Brain microvascular endothelial cell (primary cell): Measurements from ENCODE around the gene SLC24A3.

ENCODE experiments used
- DNase-seq: peaks from one replicate; pipeline ENCODE4 v3.0.0-alpha.2; 2020
- H3K27ac ChIP-seq: fragments of 250-450 bp; sonication (Bioruptor Pico); 2 replicates; pipeline ENCODE4 v1.5.1; 2020; ENCODE audit warnings: mild to moderate bottlenecking, moderate library complexity
- H3K27me3 ChIP-seq: fragments of 250-450 bp; sonication (Bioruptor Pico); replicated peaks from 2 replicates; pipeline ENCODE4 v1.5.1; 2020; ENCODE audit warnings: mild to moderate bottlenecking
- H3K36me3 ChIP-seq: fragments of 250-450 bp; sonication (Bioruptor Pico); replicated peaks from 2 replicates; pipeline ENCODE4 v1.5.1; 2020; ENCODE audit warnings: mild to moderate bottlenecking
- H3K4me3 ChIP-seq: 2 replicates; pipeline ENCODE4 v1.5.1; 2011; ENCODE audit warnings: low read depth, mild to moderate bottlenecking, control low read depth, low read length, moderate library complexity
- in situ Hi-C: cut with HindIII; loops from 2 replicates; pipeline ENCODE4 v1.10.0; 2017; ENCODE audit warnings: low sequenced_read_pairs, low pct_ligation_motif_present
- TF ChIP-seq, protein P1 (sequence below): IDR thresholded peaks from 2 replicates; pipeline ENCODE4 v1.5.1; 2011; ENCODE audit warnings: low read depth, mild to moderate bottlenecking, moderate library complexity, low read length, control low read depth, inconsistent platforms; ENCODE audit errors: missing control alignments

The SLC24A3 gene

DNA sequence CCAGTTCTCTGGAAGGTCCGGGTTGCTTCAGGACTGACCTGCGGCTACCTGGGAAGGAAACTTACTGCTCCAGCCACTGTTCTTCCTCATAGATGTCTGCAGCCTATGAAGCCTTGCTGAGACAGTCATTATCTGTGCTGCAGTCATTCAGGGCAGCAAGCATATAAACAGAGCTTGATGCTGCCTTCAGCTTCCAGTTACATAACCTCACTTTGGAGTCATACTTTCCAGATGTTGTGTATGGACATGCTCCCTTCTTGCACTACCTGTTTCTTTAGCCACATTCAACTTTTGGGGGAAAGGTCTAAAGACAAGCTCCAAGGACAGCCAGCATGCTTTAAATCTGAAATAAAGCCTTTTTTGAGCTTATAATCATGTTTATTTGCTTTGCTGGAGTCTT, 98.1 kb downstream of the SLC24A3 start:
- no peaks in the 10 kb centered on the region for H3K27me3 ChIP-seq
- in situ Hi-C loops = no loop called here
- no peak overlapping the region for H3K27ac ChIP-seq
- no peak overlapping the region for H3K4me3 ChIP-seq
- TF ChIP-seq, protein P1, sequence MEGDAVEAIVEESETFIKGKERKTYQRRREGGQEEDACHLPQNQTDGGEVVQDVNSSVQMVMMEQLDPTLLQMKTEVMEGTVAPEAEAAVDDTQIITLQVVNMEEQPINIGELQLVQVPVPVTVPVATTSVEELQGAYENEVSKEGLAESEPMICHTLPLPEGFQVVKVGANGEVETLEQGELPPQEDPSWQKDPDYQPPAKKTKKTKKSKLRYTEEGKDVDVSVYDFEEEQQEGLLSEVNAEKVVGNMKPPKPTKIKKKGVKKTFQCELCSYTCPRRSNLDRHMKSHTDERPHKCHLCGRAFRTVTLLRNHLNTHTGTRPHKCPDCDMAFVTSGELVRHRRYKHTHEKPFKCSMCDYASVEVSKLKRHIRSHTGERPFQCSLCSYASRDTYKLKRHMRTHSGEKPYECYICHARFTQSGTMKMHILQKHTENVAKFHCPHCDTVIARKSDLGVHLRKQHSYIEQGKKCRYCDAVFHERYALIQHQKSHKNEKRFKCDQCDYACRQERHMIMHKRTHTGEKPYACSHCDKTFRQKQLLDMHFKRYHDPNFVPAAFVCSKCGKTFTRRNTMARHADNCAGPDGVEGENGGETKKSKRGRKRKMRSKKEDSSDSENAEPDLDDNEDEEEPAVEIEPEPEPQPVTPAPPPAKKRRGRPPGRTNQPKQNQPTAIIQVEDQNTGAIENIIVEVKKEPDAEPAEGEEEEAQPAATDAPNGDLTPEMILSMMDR = no peak
- no peak for DNase-seq
- H3K36me3 ChIP-seq = no peaks in the 10 kb centered on the region

DNA sequence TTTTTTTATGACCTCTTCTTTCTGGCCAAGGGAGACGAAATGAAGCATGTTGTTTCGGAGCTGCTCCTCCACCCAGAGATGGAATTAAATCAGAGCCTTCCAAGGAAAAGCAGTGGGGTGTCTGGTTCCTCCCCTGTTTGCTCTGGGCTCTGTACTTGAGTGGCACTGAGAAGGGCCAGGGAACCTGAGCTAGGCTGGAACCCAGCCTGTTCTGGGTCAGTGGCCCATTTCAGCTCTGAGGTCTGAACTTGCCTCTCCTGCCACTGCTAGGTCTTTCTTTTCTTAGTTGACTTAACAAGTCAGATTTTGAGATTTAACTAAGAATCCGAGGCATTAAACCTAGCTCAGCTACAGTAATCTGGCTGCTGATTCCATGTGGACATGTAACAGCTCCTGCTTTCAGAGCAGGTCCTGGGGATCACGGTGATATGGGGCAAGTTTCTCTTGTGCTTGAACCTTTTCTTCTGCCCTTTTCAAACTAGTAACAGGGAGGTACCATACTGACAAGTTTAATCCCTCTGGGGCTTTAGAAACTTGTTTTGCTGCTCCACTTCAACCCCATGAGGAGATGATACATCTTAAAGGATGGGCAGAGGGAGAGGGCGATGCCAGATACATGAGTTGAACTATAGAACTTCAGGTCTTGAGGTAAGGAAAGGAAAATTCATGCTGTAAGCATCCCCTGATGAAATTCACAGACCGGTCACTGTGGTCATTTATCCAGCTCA, 101.1 kb downstream of the SLC24A3 start:
- no peak overlapping the region for H3K27ac ChIP-seq
- TF ChIP-seq, protein P1 = no peak

DNA sequence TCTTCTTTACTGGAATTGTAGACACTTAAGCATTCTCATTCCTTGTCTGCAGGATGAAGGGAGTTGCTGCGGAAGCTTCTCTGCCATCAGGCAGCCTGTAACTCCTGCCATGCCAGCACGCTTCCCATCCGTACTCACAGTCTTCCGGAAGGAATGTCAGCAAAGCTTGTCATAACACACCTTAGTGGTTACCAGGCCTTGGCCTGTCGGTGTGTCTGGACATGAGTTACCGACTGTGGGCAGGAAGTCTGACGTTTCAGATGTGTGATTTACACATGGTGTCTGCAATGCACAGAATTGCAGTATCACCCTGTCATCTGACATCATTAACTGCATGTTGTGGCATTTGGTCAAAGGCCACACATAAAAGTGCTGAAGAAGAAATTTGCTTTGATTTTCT, 102.2 kb downstream of the SLC24A3 start:
- TF ChIP-seq, protein P1 = no peak
- Histone ChIP-seq H3K27me3 (no peaks in the 10 kb centered on the region), H3K27ac (no peak overlapping the region)

More for the DNA sequence above, 101.1 kb downstream of the SLC24A3 start:
- Histone ChIP-seq H3K27me3 (no peaks in the 10 kb centered on the region), H3K36me3 (no peaks in the 10 kb centered on the region), H3K4me3 (no peak overlapping the region)
- DNase-seq = no peak
- in situ Hi-C loops = no loop called here

DNA sequence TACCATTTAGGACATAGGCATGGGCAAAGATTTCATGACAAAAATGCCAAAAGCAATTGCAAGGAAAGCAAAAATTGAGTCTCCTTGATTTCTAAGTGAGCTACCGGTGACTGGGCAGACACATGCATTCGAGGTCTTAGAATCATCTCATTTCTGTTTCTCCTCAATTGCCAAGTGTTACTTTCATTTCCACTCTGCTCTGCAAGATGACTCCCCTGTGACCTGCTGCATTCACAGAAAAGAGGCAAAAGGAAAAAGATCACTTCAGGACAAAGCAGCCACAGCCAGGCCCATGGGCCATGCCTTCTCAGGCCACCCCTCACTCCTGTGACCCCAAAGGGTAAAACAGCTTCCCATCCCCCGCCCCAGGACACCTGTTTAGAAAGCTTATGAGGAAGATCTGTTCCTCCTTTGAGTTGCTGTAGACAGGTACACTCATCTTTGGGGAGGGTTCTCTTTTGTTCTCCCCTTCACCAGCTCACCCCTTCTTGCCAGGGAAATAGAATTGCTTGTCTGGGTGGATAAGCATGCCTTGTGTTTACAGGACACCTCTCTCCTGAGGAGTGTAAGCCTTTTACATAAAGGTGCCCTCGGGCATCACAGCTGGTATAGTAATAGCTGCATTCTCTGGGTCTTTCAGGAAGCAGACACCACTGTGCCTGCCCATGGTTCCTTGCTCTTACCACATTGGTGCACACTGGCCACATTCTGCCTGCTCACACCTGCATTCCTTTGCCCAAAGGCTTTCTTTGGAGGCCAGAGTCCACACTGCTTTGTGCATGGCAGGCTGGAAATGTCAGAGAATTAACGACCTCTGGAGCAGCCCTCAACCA, 105.0 kb downstream of the SLC24A3 start:
- no peaks in the 10 kb centered on the region for H3K36me3 ChIP-seq
- in situ Hi-C loops = no loop called here
- TF ChIP-seq, protein P1 = no peak
- no peak overlapping the region for H3K4me3 ChIP-seq
- H3K27me3 ChIP-seq = no peaks in the 10 kb centered on the region
- no peak overlapping the region for H3K27ac ChIP-seq
- DNase-seq = no peak

More for the DNA sequence above, 102.2 kb downstream of the SLC24A3 start:
- DNase-seq = no peak
- H3K4me3 ChIP-seq = no peak overlapping the region
- no peaks in the 10 kb centered on the region for H3K36me3 ChIP-seq
- in situ Hi-C loops = no loop called here

DNA sequence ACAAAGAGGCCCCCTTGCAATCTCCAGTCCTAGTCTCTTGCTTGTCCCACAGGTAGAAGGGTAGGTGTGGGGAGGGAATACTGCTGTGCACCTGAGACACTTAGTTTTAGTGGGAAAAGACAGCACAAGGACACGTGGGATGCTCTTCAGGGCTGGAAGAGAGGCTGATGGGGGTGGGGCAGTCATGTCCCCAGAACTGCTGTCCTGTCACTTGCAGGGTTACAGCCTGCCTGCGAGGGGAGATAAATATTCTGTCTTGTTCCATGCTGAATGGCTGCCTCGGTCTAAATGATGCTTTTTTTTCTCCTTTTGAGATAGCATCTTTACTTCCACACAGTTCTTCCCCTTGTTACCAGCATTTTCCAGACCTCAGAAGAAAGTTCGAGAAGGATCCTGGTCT, 106.2 kb downstream of the SLC24A3 start:
- no peak overlapping the region for H3K4me3 ChIP-seq
- no peaks in the 10 kb centered on the region for H3K27me3 ChIP-seq
- H3K36me3 ChIP-seq = no peaks in the 10 kb centered on the region
- in situ Hi-C loops = no loop called here
- DNase-seq = no peak
- H3K27ac ChIP-seq = no peak overlapping the region
- TF ChIP-seq, protein P1 = no peak
